Measurements from ENCODE around the gene MRFAP1L1. TPM values are rescaled to one million over a fixed set of nuclear protein-coding genes. Genes with fewer than 3 reads are reported as not detected.

Gene MRFAP1L1
- polyA plus RNA-seq, 1 experiment, result 35.5 TPM

DNA sequence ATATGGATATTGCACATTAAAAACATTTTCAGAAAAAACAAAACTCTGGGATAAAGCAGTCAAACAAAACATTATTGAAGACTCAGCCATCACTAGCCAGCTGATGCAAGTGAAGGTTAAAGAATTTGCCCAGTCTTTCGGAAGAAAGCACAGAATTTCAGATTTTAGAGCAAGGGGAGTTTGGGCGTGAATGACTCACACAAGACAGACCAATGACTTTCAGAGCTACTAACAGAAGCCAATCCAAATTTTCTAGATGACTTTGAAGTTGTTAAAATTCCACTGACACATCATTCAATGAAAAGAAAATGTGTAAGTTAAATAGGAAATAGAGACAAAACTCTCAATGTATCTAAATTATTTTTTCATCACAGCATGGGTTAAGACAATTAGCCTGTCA is 4.0 kb downstream of the MRFAP1L1 start:
- Histone ChIP-seq H3K36me3 (ENCODE audit: control insufficient read depth, insufficient read depth, low read length) (peaks cover 2% of the 10 kb centered on the region; the same call in 1 of the 2 replicates), H3K4me3 (ENCODE audit: low read depth, low read length) (no peak overlapping the region), H3K27me3 (ENCODE audit: control insufficient read depth, insufficient read depth, low read length) (no peaks in the 10 kb centered on the region)
- TF ChIP-seq CTCF (IDR thresholded peaks at IDR 0.05; ENCODE audit: insufficient read depth, low read depth, low read length), result no peak
- POLR2A ChIA-PET, result interaction anchor here (0.5 kb wide), 1 partner anchor 617 kb away, joined by 4 read pairs; no protein-coding TSS in a partner anchor
- CTCF ChIA-PET, result interaction anchor here (1.1 to 1.4 kb wide), 2 partner anchors 9 to 15 kb away, joined by 4 read pairs; no protein-coding TSS in a partner anchor
- DNase-seq (ENCODE audit: low read depth), result no peak

GRCh38 chr4:6703786-6704185 is 5.9 kb downstream of the MRFAP1L1 start:
- no peak for TF ChIP-seq CTCF (IDR thresholded peaks at IDR 0.05; ENCODE audit: insufficient read depth, low read depth, low read length)
- no peak for DNase-seq (ENCODE audit: low read depth)
- ChIA-PET POLR2A (no interaction called here), CTCF (interaction anchor here (0.6 to 1.3 kb wide), 2 partner anchors 10 to 63 kb away, joined by 3 read pairs; no protein-coding TSS in a partner anchor)
- no peak overlapping the region for H3K4me3 ChIP-seq (ENCODE audit: low read depth, low read length)
- peaks cover 2% of the 10 kb centered on the region for H3K36me3 ChIP-seq (ENCODE audit: control insufficient read depth, insufficient read depth, low read length)
- H3K27me3 ChIP-seq (ENCODE audit: control insufficient read depth, insufficient read depth, low read length), result no peaks in the 10 kb centered on the region

DNA sequence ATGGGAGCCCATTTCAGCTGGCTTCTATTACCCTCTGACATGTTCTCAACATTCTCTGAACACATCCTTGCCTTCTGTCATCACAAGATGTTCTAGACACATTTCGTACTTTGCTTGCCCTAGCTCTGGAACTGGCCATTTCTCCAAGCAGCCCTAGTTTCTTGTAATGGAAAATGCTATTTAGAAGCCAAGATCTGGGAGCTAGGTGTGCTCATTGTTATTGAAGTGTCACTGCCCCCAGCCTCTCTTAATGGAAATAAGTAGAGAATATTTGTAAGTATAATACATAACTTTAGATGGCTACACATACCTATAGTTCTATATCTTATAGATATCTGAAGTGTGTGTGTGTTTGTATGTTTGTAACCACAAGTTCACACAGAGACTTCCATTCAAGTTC is 6.9 kb downstream of the MRFAP1L1 start:
- TF ChIP-seq CTCF (IDR thresholded peaks at IDR 0.05; ENCODE audit: insufficient read depth, low read depth, low read length), result no peak
- H3K36me3 ChIP-seq (ENCODE audit: control insufficient read depth, insufficient read depth, low read length), result peaks cover 2% of the 10 kb centered on the region
- H3K27me3 ChIP-seq (ENCODE audit: control insufficient read depth, insufficient read depth, low read length), result no peaks in the 10 kb centered on the region
- ChIA-PET POLR2A (no interaction called here), CTCF (interaction anchor here (2.0 kb wide), 1 partner anchor 18 kb away, joined by 7 read pairs; no protein-coding TSS in a partner anchor)
- DNase-seq (ENCODE audit: low read depth), result no peak
- H3K4me3 ChIP-seq (ENCODE audit: low read depth, low read length), result no peak overlapping the region

DNA sequence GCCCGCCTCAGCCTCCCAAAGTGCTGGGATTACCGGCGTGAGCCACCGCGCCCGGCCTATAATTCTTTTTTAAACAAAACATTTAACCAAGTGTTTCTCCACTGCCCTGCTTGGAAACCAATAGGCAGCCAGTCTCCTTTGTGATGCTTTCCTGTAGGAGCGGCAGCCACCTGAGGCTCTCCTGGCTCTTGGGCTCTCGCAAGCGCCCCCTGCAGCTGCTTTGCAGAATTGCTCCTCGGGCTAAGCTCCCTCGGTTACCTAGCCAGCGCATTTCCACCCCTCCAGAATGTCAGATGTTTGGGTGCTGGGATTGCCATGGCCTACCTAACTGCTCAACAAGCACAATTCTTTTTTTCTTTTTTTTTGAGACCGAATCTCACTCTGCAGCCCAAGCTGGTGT is 8.3 kb downstream of the MRFAP1L1 start:
- peak; percentile 35 for TF ChIP-seq CTCF (IDR thresholded peaks at IDR 0.05; ENCODE audit: insufficient read depth, low read depth, low read length)
- H3K4me3 ChIP-seq (ENCODE audit: low read depth, low read length), result no peak overlapping the region
- H3K27me3 ChIP-seq (ENCODE audit: control insufficient read depth, insufficient read depth, low read length), result no peaks in the 10 kb centered on the region
- H3K36me3 ChIP-seq (ENCODE audit: control insufficient read depth, insufficient read depth, low read length), result peaks cover 2% of the 10 kb centered on the region
- POLR2A ChIA-PET, result no interaction called here
- no peak for DNase-seq (ENCODE audit: low read depth)
- CTCF ChIA-PET, result interaction anchor here (0.6 to 2.0 kb wide), 3 partner anchors 19 to 191 kb away, joined by 3 to 7 read pairs (median 3); no protein-coding TSS in a partner anchor

DNA sequence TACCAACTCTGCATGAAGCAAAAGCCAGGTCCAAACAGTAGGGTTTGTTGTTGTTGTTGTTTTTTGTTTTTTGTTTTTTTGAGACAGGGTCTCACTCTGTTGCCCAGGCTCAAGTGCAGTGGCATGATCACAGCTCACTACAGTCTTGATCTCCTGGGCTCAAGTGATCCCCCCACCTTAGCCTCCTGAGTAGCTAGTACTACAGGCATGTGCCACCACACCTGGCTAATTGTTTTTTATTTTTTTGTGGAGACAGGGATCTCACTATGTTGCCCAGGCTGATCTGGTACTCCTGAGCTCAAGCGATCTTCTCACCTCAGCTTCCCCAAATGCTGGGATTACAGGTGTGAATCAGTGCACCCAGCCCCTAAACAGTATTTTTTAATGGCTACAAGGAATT is 9.8 kb downstream of the MRFAP1L1 start:
- DNase-seq (ENCODE audit: low read depth), result no peak
- ChIA-PET CTCF (interaction anchor here (0.8 kb wide), 1 partner anchor 174 kb away, joined by 3 read pairs; no protein-coding TSS in a partner anchor), POLR2A (no interaction called here)
- TF ChIP-seq CTCF (IDR thresholded peaks at IDR 0.05; ENCODE audit: insufficient read depth, low read depth, low read length), result no peak
- Histone ChIP-seq H3K36me3 (ENCODE audit: control insufficient read depth, insufficient read depth, low read length) (peaks cover 2% of the 10 kb centered on the region), H3K27me3 (ENCODE audit: control insufficient read depth, insufficient read depth, low read length) (no peaks in the 10 kb centered on the region), H3K4me3 (ENCODE audit: low read depth, low read length) (no peak overlapping the region)
